Measurements from ENCODE around the gene CNOT11.

GRCh38 chr2:101223814-101224231 is 28.9 kb upstream of the CNOT11 start:
- TF ChIP-seq CTCF (IDR thresholded peaks at IDR 0.05; ENCODE audit: low read length) (no peak), EZH2 (IDR thresholded peaks at IDR 0.05; ENCODE audit: borderline replicate concordance, low read length) (no peak)
